Fibroblast of skin of right quadriceps (primary cell): ENCODE data around the gene CD248.
"Not testable (repeated sequence)": the region's sequence is repeated elsewhere in the genome, so short reads cannot be mapped to it uniquely, and the experiment has no call there.

Experiments
- DNase-seq: peaks from one replicate; pipeline ENCODE4 v3.0.0-alpha.2; 2013

The CD248 gene

DNA sequence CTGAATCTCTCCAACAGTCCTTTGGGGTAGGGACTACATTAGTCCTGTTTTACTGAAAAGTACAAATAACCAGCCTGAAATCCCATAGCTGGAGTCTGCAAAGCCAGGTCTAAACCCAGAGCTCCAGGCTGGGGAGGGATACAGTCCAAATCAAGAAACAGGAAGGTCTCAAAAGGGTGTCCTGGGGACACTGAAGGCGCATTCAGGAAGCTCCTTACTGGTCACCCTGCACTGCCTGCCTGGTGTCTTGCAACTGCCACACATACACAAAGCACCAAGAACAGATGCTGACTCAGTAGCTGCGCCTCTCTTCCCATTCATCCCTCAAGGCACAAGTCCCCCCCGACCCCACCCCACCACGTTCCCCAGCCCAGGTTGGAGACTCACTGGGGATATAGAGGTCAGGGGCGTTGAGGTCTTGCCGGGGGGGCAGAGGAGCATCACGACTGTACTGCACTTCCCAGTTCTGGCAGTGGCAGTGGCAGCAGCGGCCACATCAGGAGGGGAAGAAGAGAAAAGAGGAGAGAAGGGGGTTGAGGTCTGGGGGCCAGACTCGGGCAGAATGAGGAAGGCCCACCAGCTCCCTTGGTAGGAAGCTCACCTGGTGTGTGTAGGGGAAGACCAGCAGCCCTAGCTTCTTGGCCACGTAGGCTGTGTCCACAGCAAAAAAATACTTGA is 29.5 kb downstream of the CD248 start:
- no peak for DNase-seq

DNA sequence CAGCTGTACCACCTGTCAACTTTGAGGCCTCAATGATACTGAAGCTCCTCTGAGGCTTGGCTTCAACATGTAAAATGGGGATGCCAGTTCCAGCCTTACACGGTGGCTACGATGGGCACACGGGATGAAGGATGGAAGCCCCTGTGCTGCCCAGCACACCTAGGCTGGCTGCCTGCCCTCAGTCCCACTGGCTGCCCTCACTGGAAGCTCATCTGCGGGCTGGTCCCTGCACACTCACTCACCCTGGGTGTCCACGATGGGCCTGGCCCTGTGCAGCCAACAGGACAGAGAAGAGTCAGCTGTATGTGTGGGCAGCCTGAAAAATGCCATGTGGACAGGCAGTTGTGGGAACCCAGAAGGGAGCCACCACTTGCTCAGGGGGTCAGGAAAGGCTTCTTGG is 30.1 kb downstream of the CD248 start:
- DNase-seq: no peak

DNA sequence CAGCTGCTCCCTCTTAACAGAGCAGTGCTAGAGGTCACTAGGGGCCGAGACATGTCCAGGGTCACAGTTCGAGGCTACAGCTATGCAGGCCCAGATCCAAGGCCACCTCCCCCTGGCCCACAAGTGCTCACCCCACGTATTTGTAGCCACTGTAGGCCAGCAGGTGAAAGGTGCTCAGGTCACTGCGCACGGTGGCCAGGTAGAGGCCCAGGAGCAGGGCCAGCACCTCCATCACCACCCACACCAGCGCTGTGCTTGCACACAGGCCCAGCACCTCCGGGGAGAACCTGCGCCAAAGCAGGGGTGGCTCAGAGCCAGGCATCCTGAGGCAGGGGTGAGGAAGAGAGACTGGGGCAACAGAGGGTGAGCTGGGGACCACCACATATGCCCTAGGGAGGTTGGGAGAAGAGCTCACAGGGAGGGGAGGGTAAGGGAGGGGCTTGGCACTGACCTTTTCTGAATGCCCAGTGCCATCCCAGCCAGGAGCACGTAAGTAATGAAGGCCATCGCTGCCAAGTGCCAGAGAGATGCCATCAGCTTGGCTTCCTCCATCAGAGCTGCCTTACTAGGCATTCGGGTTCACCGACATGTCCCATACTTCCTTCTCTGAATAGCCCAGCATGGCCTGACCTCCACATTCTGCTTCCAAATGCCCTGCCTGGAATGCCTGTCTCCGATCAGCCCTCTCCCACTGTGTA is 31.4 kb downstream of the CD248 start:
- DNase-seq: no peak

DNA sequence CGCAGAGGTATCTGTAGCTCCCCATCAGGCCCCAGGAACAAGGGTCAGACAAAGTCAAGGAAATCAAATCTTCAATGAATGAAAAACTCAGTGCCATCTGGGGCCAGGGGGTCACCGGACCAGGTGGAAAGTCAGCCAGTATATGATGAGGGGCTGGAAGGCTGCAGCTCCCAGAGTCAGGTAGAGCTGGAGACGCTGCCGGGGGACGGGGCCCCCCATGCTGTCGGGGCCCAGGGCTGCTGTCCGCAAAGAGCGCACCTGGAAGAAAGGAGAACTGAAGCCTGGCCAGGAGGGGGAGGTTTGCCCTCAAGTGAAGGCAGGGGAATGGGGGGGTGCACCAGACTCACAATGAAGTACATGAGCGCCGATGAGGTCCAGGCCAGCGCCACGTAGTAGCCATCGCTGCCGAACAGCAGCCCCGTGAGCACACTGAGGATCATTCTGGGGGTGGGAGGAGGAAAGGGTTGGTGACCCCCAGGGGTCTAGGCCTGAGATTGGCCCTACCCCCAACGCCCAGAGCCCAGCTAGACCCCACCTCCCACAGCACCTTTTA is 32.2 kb downstream of the CD248 start:
- no peak for DNase-seq

DNA sequence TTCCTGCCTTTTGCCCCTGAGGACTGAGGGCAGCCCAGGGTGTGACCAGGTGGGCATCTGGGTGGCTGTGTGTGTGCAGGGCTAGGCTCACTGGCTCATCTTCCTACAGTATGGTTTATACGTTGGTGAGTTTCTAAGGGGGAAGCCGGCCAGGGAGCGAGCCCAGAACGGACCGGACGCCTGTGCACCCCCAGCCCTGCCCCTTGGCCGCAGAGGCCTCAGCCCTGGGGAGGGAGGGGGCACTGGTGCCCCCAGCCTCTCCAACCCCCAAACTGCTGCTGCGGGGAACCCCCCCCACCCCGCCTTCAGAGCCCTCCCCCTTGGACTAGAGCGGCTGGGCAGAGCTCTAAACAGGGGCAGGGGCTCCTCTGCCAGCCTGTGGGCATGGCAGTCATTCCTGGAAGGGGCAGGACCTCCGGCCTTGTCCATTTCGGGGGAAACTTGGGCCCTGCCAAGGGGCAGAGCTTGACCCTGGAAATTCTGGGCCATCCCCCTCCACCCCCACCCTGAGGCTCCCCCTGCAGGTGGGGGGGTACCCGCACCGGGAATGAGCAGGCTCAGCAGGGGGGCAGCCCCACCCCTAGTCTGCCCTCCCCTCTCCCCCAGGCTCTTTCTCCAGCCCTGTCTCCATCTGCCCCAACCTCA is 33.3 kb downstream of the CD248 start:
- DNase-seq: no peak

DNA sequence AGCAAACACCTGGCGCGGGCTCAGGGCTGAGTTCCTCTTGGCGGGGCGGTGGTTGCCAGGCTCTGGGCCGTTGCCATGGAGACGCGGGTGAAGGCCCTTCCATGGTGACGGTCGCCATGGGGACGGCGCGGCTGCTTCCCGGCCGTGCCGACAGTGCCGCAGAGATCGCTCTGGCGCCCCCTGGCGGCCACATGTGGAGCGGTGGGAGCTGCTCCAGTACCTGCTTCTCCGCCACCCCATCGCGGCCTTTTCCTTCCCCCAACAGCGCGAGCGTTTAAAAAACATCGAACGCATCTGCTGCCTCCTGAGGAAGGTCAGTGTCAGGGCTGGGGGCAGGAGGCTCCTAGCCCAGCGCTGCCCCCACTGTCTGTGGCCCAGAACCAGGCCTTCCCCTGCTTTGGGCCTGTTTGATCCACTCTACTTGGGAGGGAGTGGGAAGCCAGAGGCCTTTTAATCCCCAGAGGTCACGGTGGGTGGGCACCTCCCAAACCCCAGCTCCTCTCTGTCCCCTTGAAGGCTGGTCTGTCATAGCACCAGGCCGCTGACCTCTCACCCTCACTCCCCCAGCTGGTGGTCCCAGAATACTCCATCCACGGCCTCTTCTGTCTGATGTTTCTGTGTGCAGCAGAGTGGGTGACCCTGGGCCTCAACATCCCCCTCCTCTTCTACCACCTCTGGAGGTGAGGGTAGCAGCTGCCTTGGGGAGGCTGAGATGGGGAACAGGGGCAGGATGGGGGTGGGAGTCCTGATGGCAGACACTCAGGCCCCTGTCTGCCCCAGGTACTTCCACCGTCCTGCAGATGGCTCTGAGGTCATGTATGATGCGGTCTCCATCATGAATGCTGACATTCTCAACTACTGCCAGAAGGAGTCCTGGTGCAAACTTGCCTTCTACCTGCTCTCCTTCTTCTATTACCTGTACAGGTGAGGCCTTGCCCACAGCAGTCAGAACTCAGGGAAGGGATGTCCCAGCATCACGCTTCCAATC is 34.1 kb downstream of the CD248 start:
- peak; percentile 93 for DNase-seq

DNA sequence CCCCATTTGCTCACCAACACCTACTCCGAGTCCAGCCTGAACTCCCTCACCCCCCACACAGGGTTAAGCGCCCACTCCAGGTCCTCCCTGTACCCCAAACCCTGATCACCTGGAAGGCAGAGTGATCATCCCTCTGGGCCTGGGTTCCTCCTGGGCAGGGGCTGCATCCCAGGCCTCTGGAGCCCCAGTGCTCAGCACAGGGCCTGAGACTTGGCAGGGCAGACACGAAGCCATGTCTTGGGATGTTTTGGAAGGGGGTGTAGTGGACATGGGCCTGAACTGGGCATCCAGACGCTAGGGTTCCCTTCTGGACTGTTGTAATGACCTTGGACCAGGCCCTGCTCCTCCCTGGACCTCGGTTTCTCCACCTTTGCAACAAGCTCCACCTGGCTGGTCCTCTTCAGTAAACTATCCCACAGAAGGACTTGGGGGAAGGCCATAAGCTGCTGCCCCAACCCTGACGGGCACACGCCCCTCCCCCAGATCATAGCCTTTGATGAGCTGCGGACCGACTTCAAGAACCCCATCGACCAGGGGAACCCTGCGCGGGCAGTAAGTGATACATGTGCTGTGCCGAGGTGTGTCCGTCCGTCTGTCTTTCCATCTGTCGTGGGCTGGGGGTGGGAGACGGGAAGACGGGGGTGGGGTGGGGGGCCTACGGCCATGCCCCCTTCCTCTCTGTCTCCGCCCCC is 34.9 kb downstream of the CD248 start:
- DNase-seq: no peak

DNA sequence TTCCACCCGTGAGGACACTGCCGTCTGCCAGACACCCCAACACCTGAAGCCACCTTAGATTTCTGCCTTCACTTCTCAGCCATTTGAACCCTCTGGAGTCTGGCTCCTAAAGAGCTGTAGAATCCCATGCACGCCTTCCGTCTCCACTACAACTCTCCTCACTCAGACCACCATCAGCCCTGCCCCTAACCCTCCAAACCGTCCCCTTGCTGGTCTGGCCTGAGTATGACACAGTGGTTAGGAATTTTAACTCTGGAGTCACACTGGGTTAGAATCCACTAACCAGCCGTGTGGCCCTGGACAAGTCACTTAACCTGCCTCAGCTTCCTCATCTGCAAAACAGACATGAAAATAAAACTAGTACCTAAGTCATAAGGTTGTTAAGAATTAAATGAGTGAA is 35.8 kb downstream of the CD248 start:
- DNase-seq: no peak

DNA sequence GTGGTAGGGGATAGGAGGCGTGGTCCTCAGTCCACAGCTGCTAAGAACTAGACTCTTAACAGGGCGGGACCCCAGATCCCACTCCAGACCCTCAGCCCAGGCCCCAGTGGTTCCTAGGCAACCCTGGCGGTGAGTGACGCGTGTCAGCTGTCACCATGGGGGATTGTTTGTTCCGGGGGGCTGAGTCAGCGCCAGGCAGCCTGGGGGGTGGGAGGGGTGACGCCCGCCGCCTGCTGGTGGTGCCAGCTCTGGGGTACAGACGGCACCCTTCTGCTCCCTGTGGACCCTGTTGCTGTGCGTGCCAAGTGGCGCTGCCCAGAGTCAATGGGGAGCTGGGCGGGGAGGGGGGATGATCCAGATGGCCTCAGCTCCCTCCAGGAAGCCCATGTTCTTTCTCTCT is 36.4 kb downstream of the CD248 start:
- no peak for DNase-seq

DNA sequence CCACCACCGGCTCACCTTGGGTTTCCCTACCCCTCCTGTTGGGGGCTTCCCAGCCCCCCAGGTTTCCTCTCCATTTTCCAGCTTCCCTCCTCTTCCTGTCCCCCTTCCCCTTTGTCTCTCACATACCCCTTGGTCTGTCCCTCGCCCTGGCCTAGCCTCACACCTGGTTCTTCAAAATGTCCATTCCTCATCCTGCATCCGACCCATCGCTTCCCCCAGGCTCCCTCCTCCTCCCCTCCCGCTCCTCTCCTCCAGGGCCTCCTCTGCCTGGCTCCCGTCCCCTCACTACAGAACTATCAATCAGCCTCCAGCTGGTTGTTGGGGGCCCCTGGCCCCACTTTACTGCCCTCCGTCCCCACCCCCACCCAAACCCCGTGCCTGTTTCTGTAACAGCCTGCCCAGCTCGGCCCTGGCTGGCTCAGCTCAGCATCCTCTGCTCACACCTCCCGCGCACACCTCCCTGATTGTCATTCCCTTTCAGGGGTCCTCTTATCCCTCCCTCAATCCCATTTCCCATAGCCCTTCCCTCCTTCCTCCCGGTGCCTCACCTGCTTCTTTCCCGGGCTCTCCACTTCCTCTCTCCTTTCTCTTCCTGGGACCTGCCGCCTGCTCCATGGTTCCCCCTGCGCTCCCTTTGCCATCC is 37.6 kb downstream of the CD248 start:
- no peak for DNase-seq

DNA sequence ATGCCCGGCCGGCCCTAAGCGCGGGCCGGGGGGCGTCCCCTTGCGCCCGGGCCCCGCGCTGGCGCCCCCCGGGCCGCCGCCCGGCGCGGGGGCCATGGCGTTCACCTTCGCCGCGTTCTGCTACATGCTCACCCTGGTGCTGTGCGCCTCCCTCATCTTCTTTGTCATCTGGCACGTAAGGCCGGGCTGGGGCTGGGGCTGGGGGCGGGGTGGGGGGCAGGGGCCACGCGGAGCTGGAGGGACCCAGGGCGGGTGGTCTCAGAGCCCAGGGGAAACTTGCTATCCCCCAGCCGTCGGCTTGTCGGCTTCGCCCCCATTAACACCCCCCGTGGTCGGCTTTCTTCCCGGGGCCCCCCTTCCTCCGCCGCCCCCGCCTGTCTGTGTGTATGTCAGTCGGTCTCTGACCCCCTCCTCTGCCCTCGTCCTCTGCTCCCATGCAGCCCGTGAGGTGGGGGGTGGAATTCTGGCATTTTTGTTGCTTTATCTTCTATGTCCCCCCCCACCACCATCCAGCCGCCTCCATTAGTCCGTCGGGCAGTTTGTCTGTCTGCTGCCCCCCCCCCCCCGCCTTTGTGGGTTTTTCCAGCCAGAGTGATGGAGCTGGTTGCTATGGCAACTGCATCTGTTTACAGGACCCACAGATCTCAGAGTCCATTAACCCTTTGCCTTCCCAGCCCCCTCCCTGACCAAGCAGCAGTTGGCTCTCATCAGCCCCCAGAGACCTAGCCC is 38.3 kb downstream of the CD248 start:
- peak; percentile 26 for DNase-seq

DNA sequence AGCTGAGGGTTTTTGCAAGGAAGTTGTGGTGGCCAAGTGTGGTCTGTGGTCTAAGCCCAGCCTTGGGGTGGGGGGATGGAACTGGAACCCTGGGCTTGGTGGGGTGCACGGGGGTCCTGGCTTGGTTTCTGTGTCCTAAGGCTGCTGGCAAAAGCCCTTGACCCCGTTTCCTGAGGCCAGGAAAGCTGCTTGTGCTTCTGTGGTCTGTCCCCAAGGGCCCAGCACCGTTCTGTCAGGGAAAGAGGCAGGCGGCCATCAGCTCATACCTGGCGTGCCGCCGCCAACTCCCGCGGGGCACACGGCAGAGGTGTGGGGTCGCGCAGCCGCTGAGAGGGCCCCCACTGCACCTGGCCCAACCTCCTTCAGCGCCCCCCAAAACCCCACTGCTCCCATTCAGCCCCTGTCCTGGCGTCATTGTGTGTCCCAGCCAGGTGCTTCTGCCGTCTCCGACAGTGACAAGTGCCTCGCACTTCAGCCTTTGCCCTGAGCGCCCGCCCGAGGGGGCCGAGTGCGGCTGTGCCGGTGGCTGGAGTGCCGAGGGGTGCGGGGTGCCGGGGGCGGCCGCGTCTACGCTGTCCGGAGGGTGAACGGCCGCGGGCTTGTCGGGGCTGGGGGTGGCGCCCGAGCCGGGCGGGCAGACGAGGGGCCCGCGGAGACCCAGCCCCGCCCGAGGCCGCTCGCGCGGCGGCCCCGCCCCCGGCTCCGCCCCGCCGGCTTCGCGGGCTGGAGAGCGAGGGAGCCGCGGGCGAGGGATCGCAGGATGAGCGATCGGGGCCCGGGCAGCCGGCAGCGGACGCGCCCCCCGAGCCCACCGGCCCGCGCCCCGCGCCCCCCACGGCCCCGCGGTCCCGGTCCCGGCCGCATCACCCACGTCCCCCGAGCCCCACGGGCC is 39.1 kb downstream of the CD248 start, which contains the start of gene CNIH2:
TSS of gene CNIH2 (plus strand) at position 705 of the 892 bp plus-strand sequence. CDS start 282 bp downstream, outside the sequence.
- DNase-seq: no peak

DNA sequence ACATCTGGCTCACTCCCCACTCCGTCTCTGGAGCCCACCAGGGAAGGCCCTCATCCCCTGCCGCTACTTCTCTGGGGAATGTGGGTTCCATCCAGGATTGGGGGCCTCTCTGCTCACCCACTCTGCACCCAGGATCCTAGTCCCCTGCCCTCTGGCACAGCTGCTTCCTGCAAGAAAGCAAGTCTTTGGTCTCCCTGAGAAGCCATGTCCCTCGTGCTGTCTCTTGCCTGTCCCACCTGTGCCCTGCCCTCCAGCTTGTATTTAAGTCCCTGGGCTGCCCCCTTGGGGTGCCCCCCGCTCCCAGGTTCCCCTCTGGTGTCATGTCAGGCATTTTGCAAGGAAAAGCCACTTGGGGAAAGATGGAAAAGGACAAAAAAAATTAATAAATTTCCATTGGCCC is 39.8 kb downstream of the CD248 start:
- not testable (repeated sequence) for DNase-seq

DNA sequence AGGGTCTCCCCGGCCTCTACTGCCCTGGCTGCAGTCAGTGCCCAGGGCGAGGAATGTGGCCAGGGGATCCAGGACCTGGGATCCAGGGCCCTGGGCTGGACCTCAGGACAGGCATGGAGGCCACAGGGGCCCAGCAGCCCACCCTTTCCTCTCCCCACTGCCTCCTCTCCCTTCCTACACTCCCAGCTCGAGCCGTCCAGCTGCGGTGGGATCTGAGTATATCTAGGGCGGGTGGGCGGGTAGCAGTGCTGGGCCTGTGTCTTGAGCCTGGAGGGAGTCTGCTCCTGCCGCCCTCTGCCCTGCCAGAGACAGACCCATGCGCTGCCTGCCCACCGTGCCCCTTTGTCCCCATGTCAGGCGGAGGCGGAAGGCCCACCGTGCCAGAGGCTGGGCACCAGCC is 40.2 kb downstream of the CD248 start:
- DNase-seq: not testable (repeated sequence)

DNA sequence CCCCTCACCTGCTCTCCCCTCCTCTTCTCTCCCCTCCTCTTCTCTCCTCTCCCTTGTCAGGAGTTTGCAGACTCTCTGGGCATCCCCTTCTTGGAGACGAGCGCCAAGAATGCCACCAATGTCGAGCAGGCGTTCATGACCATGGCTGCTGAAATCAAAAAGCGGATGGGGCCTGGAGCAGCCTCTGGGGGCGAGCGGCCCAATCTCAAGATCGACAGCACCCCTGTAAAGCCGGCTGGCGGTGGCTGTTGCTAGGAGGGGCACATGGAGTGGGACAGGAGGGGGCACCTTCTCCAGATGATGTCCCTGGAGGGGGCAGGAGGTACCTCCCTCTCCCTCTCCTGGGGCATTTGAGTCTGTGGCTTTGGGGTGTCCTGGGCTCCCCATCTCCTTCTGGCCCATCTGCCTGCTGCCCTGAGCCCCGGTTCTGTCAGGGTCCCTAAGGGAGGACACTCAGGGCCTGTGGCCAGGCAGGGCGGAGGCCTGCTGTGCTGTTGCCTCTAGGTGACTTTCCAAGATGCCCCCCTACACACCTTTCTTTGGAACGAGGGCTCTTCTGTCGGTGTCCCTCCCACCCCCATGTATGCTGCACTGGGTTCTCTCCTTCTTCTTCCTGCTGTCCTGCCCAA is 40.7 kb downstream of the CD248 start:
- DNase-seq: no peak

DNA sequence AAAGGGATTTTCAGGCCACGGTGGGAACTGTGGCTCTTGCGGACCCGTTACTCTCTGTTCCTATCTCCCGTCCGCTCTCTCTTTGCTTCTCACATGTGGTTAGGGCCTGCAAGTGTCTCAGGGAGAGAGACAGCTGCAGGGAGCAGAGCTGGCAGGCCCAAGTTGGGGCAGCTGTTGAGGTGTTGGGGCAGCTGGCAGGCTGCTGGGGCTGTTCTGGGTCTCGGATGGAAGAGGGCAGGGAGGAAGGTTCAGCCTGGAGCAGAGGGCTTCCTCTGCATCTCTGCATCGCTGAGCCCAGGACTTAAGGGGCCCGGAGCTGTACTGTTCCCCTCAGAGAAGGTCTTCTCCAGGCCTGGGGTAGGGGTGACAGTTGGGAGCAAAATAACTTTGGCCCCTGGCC is 41.4 kb downstream of the CD248 start:
- no peak for DNase-seq

DNA sequence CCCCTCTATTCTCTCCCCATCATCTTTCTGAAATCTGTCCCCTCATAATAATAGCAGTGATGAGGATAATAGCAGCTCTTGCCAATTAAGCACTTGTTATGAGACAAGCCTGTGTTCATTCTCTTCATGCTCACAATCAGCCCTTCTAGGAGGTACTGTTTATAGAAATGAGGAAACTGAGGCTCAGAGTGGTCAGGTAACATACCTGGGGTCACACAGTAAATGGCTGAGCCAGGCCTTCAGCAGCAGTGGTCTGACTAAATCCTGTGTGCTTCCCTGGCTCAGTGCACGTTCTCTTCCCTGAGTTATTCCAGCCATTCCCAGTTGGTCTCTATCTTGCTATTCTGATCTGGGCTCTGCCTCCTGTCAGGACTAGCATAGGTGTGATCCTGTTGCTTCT is 42.6 kb downstream of the CD248 start:
- no peak for DNase-seq

DNA sequence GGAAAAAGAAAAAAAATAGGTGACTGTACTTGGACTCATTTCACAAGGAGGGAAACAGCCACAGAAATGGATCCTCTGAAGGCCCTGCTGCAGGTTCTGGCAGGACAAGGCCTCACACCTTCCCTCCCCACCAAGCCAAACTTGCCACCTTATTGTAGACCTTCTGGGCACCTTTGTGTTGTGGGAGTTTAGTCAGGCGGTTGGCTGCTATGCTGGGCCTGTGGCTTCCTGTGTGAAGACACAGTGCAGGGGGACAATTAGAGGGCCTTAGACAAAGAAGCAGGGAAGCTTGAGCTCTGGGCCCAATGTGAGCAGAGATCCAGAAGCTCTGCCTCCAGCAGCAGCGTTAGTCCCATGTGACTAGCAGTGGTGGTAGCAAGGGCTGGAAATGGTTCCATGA is 44.2 kb downstream of the CD248 start:
- no peak for DNase-seq

DNA sequence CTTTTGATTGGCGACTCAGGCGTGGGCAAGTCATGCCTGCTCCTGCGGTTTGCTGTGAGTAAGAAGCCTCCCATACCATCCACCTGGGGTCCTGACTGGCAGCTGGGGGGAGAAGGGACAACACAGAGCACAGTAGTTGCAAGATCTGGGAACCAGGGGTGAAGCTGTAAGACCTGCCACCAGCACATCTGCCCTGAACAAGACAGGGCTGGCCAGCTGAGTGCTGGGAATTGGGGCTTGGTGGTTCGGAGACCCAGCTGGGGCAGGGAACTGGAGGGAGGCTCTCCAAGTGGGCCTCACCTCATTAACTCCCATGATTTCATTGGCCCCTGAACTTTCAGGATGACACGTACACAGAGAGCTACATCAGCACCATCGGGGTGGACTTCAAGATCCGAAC is 45.0 kb downstream of the CD248 start:
- no peak for DNase-seq
